CD14-positive monocyte (primary cell): ENCODE results near the gene MIPEP. TPM values are rescaled to one million over a fixed set of nuclear protein-coding genes. Genes with fewer than 3 reads are reported as not detected.
"Not testable (repeated sequence)": the region's sequence is repeated elsewhere in the genome, so short reads cannot be mapped to it uniquely, and the experiment has no call there.

ENCODE experiments used
- DNase-seq, 3 donors: peaks; one replicate each; pipeline ENCODE4 v3.0.0-alpha.2; 2011 to 2022
- H2AFZ ChIP-seq: 2 replicates; pipeline ENCODE4 v1.6.0; 2012; ENCODE audit warnings: mild to moderate bottlenecking, low read depth, low read length, inconsistent platforms; ENCODE audit not compliant: insufficient read depth, poor library complexity, severe bottlenecking
- H3K27ac ChIP-seq, 2 donors: 1 replicate in 1 of 2; 2 replicates in 1 of 2; pipeline ENCODE4 v1.5.1; 2012 to 2013; ENCODE audit warnings: low read length in 2 of 2, control low read depth in 1 of 2, inconsistent platforms in 1 of 2, low read depth in 1 of 2, mild to moderate bottlenecking in 1 of 2
- H3K27me3 ChIP-seq, 2 donors: one replicate each; pipeline versions ENCODE4 v1.6.0 to v1.6.1; 2011 to 2013; ENCODE audit warnings: low read length in 2 of 2; ENCODE audit not compliant: control insufficient read depth in 2 of 2, insufficient read depth in 2 of 2
- H3K36me3 ChIP-seq, 2 donors: replicated peaks in 1 of 2; 1 replicate in 1 of 2; 2 replicates in 1 of 2; pipeline versions ENCODE4 v1.5.1 to v1.6.1; 2012 to 2013; ENCODE audit warnings: low read length in 2 of 2, control low read depth in 1 of 2, inconsistent platforms in 1 of 2, mild to moderate bottlenecking in 1 of 2; ENCODE audit not compliant: insufficient read depth in 2 of 2, control insufficient read depth in 1 of 2
- H3K4me1 ChIP-seq, 2 donors: 1 replicate in 1 of 2; 2 replicates in 1 of 2; pipeline versions ENCODE4 v1.5.1 to v1.6.1; 2012 to 2013; ENCODE audit warnings: low read length in 2 of 2, control low read depth in 1 of 2, inconsistent platforms in 1 of 2, mild to moderate bottlenecking in 1 of 2, moderate library complexity in 1 of 2; ENCODE audit not compliant: insufficient read depth in 2 of 2, control insufficient read depth in 1 of 2
- H3K4me2 ChIP-seq: replicated peaks from 2 replicates; pipeline ENCODE3; 2012; ENCODE audit warnings: low read length, moderate library complexity, mild to moderate bottlenecking; ENCODE audit not compliant: poor library complexity, severe bottlenecking; ENCODE audit errors: extremely low read depth
- H3K4me3 ChIP-seq, 3 experiments: fragments of 200-600 bp in 1 of 3; sonication (generic) in 1 of 3; replicated peaks in 1 of 3; 1 replicate in 2 of 3; 2 replicates in 1 of 3; pipeline ENCODE4 v1.5.1; 2011 to 2013; ENCODE audit warnings: low read length in 3 of 3, mild to moderate bottlenecking in 3 of 3, control low read depth in 2 of 3, low read depth in 2 of 3, inconsistent platforms in 1 of 3, moderate library complexity in 1 of 3
- H3K79me2 ChIP-seq: 2 replicates; pipeline ENCODE4 v1.6.0; 2012; ENCODE audit warnings: mild to moderate bottlenecking, control low read depth, inconsistent platforms, low read length, moderate library complexity; ENCODE audit not compliant: insufficient read depth
- H3K9ac ChIP-seq: 2 replicates; pipeline ENCODE4 v1.6.0; 2017; ENCODE audit warnings: low read length, mild to moderate bottlenecking; ENCODE audit not compliant: insufficient read depth, poor library complexity, severe bottlenecking
- H3K9me3 ChIP-seq, 2 donors: replicated peaks in 1 of 2; 1 replicate in 1 of 2; 2 replicates in 1 of 2; pipeline versions ENCODE4 v1.5.1 to v1.6.1; 2012 to 2013; ENCODE audit warnings: low read length in 2 of 2, control low read depth in 1 of 2; ENCODE audit not compliant: control insufficient read depth in 1 of 2, insufficient read depth in 1 of 2
- H4K20me1 ChIP-seq: 2 replicates; pipeline ENCODE4 v1.6.0; 2012; ENCODE audit warnings: mild to moderate bottlenecking, low read length, control low read depth, moderate library complexity; ENCODE audit not compliant: insufficient read depth
- H3K27ac Mint-ChIP-seq, 7 donors: one replicate each; pipeline ENCODE4 v1.8.0; 2020; ENCODE audit warnings: mild to moderate bottlenecking in 7 of 7, mixed read lengths in 7 of 7, moderate library complexity in 6 of 7, inconsistent platforms in 2 of 7
- H3K27me3 Mint-ChIP-seq, 3 donors: one replicate each; pipeline ENCODE4 v1.8.0; 2021 to 2022; ENCODE audit warnings: low read depth in 3 of 3, mild to moderate bottlenecking in 3 of 3, mixed read lengths in 3 of 3, moderate library complexity in 3 of 3, inconsistent platforms in 1 of 3
- H3K36me3 Mint-ChIP-seq, 2 donors: one replicate each; pipeline ENCODE4 v1.8.0; 2020; ENCODE audit warnings: mixed read lengths in 2 of 2, inconsistent platforms in 1 of 2, mild to moderate bottlenecking in 1 of 2
- H3K4me1 Mint-ChIP-seq: one replicate; pipeline ENCODE4 v1.8.0; 2020; ENCODE audit warnings: mild to moderate bottlenecking, mixed read lengths
- H3K4me3 Mint-ChIP-seq, 2 donors: one replicate each; pipeline ENCODE4 v1.8.0; 2020; ENCODE audit warnings: mild to moderate bottlenecking in 2 of 2, mixed read lengths in 2 of 2, moderate library complexity in 1 of 2
- H3K9me3 Mint-ChIP-seq, 7 donors: one replicate each; pipeline ENCODE4 v1.8.0; 2020 to 2022; ENCODE audit warnings: mixed read lengths in 7 of 7, mild to moderate bottlenecking in 6 of 7, moderate library complexity in 6 of 7, inconsistent platforms in 2 of 7
- WGBS: methylation state at CpG from one replicate; pipeline ENCODE4 v1.1.5; 2013; ENCODE audit warnings: missing lambda C conversion rate; ENCODE audit not compliant: insufficient coverage; 5-methylcytosine and 5-hydroxymethylcytosine counted together
- intact Hi-C, 2 donors: fragments of 100-400 bp; cut with micrococcal nuclease; formaldehyde crosslinking; loops; one replicate each; pipeline versions ENCODE4 v1.15.0 to v1.15.1; 2023
- polyA plus RNA-seq, 3 donors: library from polyadenylated mRNA; depleted of rRNA in 1 of 3; unstranded in 2 of 3; stranded (reverse) in 1 of 3; fragments of 300-500 nt in 2 of 3; fragments of >200 nt in 1 of 3; fragmentation: Illumina TruSeq in 2 of 3; gene quantifications; 1 replicate in 2 of 3; 2 replicates in 1 of 3; pipeline ENCODE4 v1.2.3, GENCODE V29; 2012 to 2021
- TF ChIP-seq, protein P1 (sequence below): fragments of 200-600 bp; IDR thresholded peaks from one replicate; pipeline ENCODE4 v1.8.0; 2022; ENCODE audit warnings: antibody characterized with exemption, mild to moderate bottlenecking

MIPEP gene
- polyA plus RNA-seq, 3 donors, result 1.2 to 9.9 (median 7.7) TPM

DNA sequence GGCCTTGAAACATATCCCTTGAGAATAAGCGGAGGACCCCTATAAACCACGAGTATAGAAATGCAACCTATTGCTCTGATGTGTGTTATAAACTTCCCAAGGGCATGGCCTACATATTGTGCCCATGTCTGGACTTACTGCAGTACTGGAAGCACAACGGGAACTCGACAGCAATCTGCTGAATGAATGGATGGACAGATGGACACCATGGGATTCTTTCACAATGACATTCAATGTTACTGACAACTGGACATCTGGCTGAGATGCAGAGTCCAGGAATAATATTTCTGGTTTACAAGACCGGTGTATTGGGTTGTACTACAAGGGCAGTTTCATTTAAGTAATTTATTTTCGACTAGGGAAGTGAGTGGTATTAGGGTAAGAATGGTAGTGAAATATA lies 123.7 kb downstream of the MIPEP start:
- Histone ChIP-seq H3K9ac (no peak overlapping the region), H3K4me3 (no peak overlapping the region), H4K20me1 (no peaks in the 10 kb centered on the region), H3K4me1 (no peaks in the 10 kb centered on the region), H3K79me2 (no peaks in the 10 kb centered on the region), H3K4me2 (no peak overlapping the region), H3K27ac (no peak overlapping the region), H3K27me3 (no peaks in the 10 kb centered on the region), H3K9me3 (no peaks in the 10 kb centered on the region), H3K36me3 (no peaks in the 10 kb centered on the region), H2AFZ (no peak overlapping the region)
- Mint-ChIP-seq H3K4me3 (no peak overlapping the region), H3K9me3 (peaks cover 0 to 2% (median 0%) of the 10 kb centered on the region in 7 donors), H3K27ac (no peak overlapping the region), H3K36me3 (no peaks in the 10 kb centered on the region), H3K4me1 (no peaks in the 10 kb centered on the region), H3K27me3 (peaks cover 0 to 2% (median 0%) of the 10 kb centered on the region in 3 donors)
- intact Hi-C loops, result no loop called here
- TF ChIP-seq, protein P1, sequence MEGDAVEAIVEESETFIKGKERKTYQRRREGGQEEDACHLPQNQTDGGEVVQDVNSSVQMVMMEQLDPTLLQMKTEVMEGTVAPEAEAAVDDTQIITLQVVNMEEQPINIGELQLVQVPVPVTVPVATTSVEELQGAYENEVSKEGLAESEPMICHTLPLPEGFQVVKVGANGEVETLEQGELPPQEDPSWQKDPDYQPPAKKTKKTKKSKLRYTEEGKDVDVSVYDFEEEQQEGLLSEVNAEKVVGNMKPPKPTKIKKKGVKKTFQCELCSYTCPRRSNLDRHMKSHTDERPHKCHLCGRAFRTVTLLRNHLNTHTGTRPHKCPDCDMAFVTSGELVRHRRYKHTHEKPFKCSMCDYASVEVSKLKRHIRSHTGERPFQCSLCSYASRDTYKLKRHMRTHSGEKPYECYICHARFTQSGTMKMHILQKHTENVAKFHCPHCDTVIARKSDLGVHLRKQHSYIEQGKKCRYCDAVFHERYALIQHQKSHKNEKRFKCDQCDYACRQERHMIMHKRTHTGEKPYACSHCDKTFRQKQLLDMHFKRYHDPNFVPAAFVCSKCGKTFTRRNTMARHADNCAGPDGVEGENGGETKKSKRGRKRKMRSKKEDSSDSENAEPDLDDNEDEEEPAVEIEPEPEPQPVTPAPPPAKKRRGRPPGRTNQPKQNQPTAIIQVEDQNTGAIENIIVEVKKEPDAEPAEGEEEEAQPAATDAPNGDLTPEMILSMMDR, result no peak
- DNase-seq, result no peak
- WGBS, result 96% methylated on average over 4 of the region's 6 CpGs

GRCh38 chr13:23763318-23763717 lies 125.9 kb downstream of the MIPEP start:
- intact Hi-C loops, result no loop called here
- Mint-ChIP-seq H3K27ac (no peak overlapping the region), H3K27me3 (no peaks in the 10 kb centered on the region), H3K36me3 (peaks cover 0 to 3% of the 10 kb centered on the region in 2 donors), H3K4me3 (no peak overlapping the region), H3K4me1 (no peaks in the 10 kb centered on the region), H3K9me3 (peaks cover 0 to 2% (median 0%) of the 10 kb centered on the region in 7 donors)
- TF ChIP-seq, protein P1, result no peak
- Histone ChIP-seq H3K9me3 (no peaks in the 10 kb centered on the region), H3K4me2 (no peak overlapping the region), H3K36me3 (no peaks in the 10 kb centered on the region), H3K9ac (no peak overlapping the region), H3K4me3 (no peak overlapping the region), H3K27me3 (no peaks in the 10 kb centered on the region), H2AFZ (no peak overlapping the region), H3K4me1 (no peaks in the 10 kb centered on the region), H4K20me1 (no peaks in the 10 kb centered on the region), H3K27ac (no peak overlapping the region), H3K79me2 (no peaks in the 10 kb centered on the region)
- WGBS, result 96% methylated on average over 3 of the region's 3 CpGs
- no peak for DNase-seq

DNA sequence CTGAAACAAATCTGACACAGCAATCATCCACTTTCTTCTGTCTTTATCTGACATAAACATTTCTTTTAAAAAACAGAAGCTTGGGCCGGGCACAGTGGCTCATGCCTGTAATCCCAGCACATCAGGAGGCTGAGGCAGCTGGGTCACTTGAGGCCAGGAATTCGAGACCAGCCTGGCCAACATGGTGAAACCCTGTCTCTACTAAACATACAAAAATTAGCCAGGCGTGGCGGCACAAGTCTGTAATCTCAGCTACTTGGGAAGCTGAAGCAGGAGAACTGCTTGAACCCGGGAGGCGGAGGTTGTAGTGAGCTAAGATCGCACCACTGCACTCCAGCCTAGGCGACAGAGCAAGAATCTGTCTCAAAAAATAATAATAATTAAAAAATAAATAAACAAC lies 127.4 kb downstream of the MIPEP start:
- H4K20me1 ChIP-seq, intact Hi-C loops, H3K27me3 ChIP-seq: not testable (repeated sequence)

More for the DNA sequence above, 127.4 kb downstream of the MIPEP start:
- H3K4me2 ChIP-seq, H3K9me3 ChIP-seq, H3K27ac ChIP-seq, H3K4me1 Mint-ChIP-seq, H3K4me1 ChIP-seq, DNase-seq, H3K27me3 Mint-ChIP-seq, H2AFZ ChIP-seq, H3K36me3 ChIP-seq, H3K9ac ChIP-seq, H3K36me3 Mint-ChIP-seq, H3K9me3 Mint-ChIP-seq, H3K4me3 Mint-ChIP-seq, H3K4me3 ChIP-seq, H3K79me2 ChIP-seq: not testable (repeated sequence)
- 100% methylated on average over 1 of the region's 8 CpGs for WGBS
- H3K27ac Mint-ChIP-seq, result peak overlapping the region in 1 of 7 donors; percentile 70
